ENCODE results near the gene LITAF. TPM values are rescaled to one million over a fixed set of nuclear protein-coding genes. Genes with fewer than 3 reads are reported as not detected.

LITAF gene
- total RNA-seq, 4 donors from 2014 or later, result 101 to 136 (median 112) TPM

DNA sequence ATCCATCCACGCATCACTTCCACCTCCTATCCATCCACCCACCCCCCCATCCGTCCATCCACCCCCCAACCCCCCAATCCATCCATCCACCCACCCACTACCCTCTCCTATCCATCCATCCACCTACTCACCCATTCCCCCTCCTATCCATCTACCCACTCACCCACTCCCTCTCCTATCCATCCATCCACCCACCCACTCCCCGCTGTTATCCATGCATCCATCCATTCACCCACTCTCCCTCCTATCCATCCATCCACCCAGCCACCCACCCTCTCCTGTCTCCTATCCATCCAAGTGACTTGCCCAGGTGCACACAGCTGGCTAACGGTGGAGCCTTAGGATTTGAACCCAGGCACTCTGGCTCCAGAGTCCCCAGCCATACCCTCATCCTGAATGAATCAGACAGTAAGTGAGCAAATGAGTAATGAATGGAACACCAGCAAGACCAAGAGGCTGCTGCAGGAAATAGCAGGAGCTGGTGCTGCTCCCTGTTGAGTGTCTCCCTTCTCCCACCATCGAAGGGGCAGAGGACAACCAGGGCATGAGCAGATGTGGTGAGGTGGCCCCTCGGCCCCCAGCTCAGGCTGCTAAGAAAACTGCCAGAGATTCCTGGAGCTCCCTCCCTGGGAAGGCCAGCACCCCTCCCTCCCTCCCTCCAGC is 62.5 kb downstream of the LITAF start:
- no peaks in the 10 kb centered on the region for H3K27me3 ChIP-seq
- DNase-seq, result no peak
- no peak overlapping the region for H3K4me3 ChIP-seq (replicated peaks in 1 of 3)
- no peak overlapping the region for H3K27ac ChIP-seq
- 78 to 86% methylated on average over 5 to 6 of the region's 6 CpGs for WGBS, 2 donors
- no peaks in the 10 kb centered on the region for H3K36me3 ChIP-seq
- no peaks in the 10 kb centered on the region for H3K4me1 ChIP-seq
- intact Hi-C loops (cut with DNase I), result no loop called here
- TF ChIP-seq POLR2A (IDR thresholded peaks at IDR 0.05), result no peak
- TF ChIP-seq, protein P1, sequence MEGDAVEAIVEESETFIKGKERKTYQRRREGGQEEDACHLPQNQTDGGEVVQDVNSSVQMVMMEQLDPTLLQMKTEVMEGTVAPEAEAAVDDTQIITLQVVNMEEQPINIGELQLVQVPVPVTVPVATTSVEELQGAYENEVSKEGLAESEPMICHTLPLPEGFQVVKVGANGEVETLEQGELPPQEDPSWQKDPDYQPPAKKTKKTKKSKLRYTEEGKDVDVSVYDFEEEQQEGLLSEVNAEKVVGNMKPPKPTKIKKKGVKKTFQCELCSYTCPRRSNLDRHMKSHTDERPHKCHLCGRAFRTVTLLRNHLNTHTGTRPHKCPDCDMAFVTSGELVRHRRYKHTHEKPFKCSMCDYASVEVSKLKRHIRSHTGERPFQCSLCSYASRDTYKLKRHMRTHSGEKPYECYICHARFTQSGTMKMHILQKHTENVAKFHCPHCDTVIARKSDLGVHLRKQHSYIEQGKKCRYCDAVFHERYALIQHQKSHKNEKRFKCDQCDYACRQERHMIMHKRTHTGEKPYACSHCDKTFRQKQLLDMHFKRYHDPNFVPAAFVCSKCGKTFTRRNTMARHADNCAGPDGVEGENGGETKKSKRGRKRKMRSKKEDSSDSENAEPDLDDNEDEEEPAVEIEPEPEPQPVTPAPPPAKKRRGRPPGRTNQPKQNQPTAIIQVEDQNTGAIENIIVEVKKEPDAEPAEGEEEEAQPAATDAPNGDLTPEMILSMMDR (IDR thresholded peaks at IDR 0.05), result no peak
- no peaks in the 10 kb centered on the region for H3K9me3 ChIP-seq

DNA sequence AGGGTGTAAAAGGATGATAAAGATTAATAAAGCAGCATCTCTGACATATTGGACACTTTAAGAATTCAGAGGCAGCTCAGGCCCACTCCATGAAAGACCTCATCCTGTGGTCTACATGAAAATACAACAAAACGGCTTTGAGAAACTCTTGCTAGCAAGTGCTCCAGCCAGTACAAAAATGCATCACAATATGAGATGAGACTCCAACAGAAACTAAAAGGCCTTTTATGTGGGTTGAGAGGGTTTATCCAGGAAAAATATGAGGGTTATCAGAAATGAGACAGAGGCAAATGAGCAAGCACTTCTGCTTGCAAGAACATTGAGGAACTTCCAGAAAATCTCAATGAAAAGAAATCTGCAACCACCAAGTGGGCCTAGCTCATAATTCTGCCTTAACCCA is 65.7 kb downstream of the LITAF start:
- Histone ChIP-seq H3K9me3 (no peaks in the 10 kb centered on the region), H3K27ac (no peak overlapping the region), H3K4me1 (no peaks in the 10 kb centered on the region), H3K36me3 (no peaks in the 10 kb centered on the region), H3K27me3 (no peaks in the 10 kb centered on the region), H3K4me3 (replicated peaks in 1 of 3) (no peak overlapping the region)
- TF ChIP-seq, protein P1 (IDR thresholded peaks at IDR 0.05), result no peak
- no peak for TF ChIP-seq POLR2A (IDR thresholded peaks at IDR 0.05)
- intact Hi-C loops (cut with DNase I), result no loop called here
- DNase-seq, result no peak
- 83 to 100% methylated on average over 1 of the region's 1 CpG for WGBS, 2 donors

DNA sequence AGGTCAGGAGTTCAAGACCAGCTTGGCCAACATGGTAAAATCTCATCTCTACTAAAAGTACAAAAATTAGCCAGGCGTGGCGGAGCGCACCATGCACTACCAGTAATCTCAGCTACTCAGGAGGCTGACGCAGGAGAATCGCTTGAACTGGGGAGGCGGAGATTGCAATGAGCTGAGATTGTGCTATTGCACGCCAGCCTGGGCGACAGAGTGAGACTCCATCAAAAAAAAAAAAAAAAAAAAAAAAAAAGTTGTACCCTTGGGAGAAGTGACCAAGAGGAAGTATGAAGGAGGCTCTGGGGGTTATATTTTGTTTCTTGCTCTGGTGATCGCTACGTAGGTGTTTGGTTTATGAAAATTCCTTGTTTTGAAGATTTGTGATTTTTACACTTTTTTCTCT is 66.3 kb downstream of the LITAF start:
- intact Hi-C loops (cut with DNase I), result no loop called here
- WGBS, 2 donors, result 90 to 91% methylated on average over 10 of the region's 10 CpGs
- no peaks in the 10 kb centered on the region for H3K4me1 ChIP-seq
- DNase-seq, result no peak
- no peaks in the 10 kb centered on the region for H3K9me3 ChIP-seq
- H3K4me3 ChIP-seq (replicated peaks in 1 of 3), result no peak overlapping the region
- H3K27ac ChIP-seq, result no peak overlapping the region
- TF ChIP-seq POLR2A (IDR thresholded peaks at IDR 0.05), result no peak
- TF ChIP-seq, protein P1 (IDR thresholded peaks at IDR 0.05), result no peak
- no peaks in the 10 kb centered on the region for H3K27me3 ChIP-seq
- no peaks in the 10 kb centered on the region for H3K36me3 ChIP-seq

DNA sequence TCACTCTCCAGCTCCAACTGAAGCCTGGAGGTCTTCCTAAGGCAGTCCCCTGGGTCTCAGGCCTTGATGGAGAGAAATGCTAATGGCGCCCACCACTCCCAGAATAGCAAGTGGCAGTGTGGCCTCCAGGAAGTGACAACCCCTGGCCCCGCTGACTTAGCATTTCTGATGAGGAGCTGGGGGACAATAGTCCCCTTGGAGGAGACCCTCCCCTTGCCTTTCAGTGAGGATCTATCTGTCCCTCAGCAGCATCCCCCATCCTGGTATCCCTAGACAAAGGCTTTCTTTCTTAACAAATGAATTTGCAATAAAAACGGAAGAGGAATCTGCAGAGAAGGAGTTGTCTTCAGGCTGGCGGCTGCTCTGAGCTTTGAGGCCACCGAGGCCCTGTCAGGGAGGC is 68.8 kb downstream of the LITAF start:
- intact Hi-C loops (cut with DNase I), result no loop called here
- TF ChIP-seq, protein P1 (IDR thresholded peaks at IDR 0.05), result no peak
- TF ChIP-seq POLR2A (IDR thresholded peaks at IDR 0.05), result no peak
- 74 to 85% methylated on average over 5 of the region's 5 CpGs for WGBS, 2 donors
- no peaks in the 10 kb centered on the region for H3K9me3 ChIP-seq
- no peaks in the 10 kb centered on the region for H3K4me1 ChIP-seq
- no peak for DNase-seq
- no peak overlapping the region for H3K4me3 ChIP-seq (replicated peaks in 1 of 3)
- H3K27ac ChIP-seq, result no peak overlapping the region
- H3K36me3 ChIP-seq, result no peaks in the 10 kb centered on the region
- H3K27me3 ChIP-seq, result no peaks in the 10 kb centered on the region

DNA sequence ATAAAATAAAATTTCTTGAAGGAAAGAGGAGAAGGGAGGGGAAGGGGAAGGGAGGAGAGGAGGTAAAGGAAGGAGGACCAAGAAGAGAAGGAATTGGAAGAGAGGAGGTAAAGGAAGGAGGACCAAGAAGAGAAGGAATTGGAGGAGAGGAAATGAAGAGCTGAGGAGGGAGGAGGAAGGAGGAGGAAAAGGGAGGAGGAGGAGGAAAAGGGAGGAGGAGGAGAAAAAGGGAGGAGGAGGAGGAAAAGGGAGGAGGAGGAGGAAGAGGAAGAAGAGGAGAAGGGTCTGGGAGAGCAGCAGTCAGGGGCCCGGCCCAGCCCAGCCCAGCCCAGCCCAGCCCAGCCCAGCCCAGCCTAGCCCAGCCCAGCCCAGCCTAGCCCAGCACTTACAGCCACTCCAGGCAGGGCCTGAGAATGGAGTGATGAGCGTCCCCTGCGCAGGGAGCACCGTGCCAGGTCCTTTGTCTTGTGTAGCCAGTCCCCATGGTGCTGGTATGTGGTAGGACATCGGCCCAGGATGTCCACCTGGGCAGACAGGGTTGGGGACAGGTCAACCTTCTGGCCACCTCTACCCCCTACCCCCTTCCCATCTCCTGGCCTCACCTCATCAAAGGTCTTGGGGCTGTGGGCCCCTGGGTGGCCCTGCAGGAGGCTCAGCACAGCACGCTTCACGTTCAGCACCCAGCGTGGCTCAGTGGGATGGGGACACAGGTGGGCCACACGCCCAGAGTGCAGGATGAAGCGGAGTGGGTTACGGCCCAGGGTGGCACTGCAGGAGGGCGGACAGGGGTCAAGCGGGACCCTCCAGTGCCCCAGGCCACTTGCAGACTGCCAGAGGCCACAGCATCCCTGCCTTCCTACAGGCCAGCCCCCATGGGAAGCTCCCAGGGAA is 70.9 kb downstream of the LITAF start:
- no peaks in the 10 kb centered on the region for H3K27me3 ChIP-seq
- no peaks in the 10 kb centered on the region for H3K36me3 ChIP-seq
- H3K9me3 ChIP-seq, result no peaks in the 10 kb centered on the region
- H3K27ac ChIP-seq, result no peak overlapping the region
- TF ChIP-seq, protein P1 (IDR thresholded peaks at IDR 0.05), result no peak
- TF ChIP-seq POLR2A (IDR thresholded peaks at IDR 0.05), result no peak
- peaks cover 0 to 2% of the 10 kb centered on the region in 2 donors for H3K4me1 ChIP-seq
- DNase-seq, result no peak
- 56 to 61% methylated on average over 8 to 13 of the region's 13 CpGs for WGBS, 2 donors
- intact Hi-C loops (cut with DNase I), result no loop called here
- no peak overlapping the region for H3K4me3 ChIP-seq (replicated peaks in 1 of 3)
